Activated T-helper 9 cell treated with anti-CD3 and anti-CD28 coated beads, Interleukin-2, amount 50 U/mL, for 16 hours (primary cell): ENCODE measurements around the gene NRG4.
"Not testable (repeated sequence)": the region's sequence is repeated elsewhere in the genome, so short reads cannot be mapped to it uniquely, and the experiment has no call there.

ENCODE experiments used
- DNase-seq: peaks from one replicate; pipeline ENCODE4 v3.0.0-alpha.2; 2020; ENCODE audit warnings: low read depth

NRG4 gene

DNA sequence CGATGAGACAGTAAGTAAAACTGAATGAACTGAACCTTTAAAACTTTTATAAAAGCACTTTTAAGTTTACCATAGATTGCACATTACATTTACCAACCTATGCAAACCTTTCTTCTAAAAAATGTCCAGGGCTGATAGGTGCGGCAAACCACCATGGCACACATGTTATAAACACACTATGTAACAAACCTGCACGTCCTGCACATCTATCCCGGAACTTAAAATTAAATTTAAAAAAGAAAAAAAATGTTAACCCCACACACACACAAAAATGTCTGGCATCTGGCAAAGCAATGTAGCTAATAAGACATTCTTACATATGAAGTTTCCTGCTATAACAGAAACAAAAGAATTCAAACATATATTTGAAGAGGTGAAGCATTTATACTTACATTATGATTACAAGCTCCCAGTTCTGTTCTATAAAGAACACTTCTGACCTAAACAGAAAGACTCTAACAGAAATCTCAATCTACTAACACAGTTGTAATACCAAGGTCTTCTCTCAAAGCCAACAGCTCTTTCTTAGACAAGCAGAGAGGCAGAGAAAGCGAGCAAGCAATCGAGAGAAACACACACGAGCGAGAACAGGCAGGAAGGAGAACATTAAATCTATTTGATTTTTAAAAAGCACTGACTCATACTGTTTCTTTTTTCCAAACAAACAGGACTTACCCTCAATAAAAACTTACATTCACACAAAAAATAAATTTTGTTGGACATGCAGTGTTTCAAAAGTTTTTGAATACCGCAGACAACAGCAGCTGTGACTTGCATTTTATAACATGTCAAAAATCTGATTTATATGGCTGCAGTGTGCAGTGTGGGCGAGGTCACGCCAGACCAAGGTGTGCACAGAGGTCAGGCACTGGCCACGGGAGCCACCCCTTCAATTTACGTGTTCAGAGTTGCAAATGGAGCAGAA, at the start of gene NRG4:
Gene NRG4, minus strand, starts transcription at position 798 of the 925 bp plus-strand sequence. CDS start 1,194 bp downstream, outside the sequence.
- DNase-seq = no peak

GRCh38 chr15:76061700-76062099, 49.5 kb upstream of the NRG4 start:
- no peak for DNase-seq

DNA sequence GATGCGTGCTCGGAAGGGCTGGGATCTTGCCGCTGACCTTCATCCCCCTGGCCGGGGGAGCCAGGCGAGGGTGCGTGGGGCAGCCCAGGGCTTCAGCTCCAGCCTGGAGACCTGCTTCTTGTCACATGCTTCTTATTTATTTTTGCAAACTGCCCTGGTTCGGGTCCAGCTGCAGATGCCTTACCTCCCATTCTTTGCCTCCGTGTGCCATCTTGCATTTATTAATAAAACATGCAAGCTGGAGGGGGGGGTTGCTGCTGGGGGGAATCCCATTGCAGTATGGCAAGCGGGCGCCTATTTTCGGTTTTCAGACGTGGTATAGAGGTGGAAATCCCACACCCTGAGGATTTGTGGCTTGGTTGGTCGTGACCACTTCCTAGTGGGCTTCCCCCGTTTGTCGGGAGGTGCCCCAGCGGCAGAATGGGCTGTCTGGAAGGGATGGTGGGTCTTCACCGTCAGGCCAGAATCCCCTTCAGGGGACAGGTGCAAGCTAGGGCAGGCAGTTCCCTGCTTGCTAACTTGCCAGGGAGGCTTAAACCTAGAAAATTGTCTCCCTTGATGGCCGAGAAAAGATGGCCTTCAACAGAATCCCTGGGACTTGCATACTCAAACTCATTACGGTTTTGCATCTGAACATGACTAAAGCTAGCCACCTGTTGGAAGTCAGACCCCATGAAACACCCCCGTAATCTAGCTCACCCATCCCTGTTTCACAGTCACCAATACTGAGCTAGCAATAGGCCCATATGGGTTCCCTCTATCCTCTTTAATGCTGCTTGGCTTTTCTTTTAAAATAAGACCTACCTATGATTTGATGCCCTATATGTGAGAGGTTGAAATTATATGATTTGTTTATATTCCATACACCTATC, 48.1 kb upstream of the NRG4 start:
- DNase-seq = peak; percentile 16

DNA sequence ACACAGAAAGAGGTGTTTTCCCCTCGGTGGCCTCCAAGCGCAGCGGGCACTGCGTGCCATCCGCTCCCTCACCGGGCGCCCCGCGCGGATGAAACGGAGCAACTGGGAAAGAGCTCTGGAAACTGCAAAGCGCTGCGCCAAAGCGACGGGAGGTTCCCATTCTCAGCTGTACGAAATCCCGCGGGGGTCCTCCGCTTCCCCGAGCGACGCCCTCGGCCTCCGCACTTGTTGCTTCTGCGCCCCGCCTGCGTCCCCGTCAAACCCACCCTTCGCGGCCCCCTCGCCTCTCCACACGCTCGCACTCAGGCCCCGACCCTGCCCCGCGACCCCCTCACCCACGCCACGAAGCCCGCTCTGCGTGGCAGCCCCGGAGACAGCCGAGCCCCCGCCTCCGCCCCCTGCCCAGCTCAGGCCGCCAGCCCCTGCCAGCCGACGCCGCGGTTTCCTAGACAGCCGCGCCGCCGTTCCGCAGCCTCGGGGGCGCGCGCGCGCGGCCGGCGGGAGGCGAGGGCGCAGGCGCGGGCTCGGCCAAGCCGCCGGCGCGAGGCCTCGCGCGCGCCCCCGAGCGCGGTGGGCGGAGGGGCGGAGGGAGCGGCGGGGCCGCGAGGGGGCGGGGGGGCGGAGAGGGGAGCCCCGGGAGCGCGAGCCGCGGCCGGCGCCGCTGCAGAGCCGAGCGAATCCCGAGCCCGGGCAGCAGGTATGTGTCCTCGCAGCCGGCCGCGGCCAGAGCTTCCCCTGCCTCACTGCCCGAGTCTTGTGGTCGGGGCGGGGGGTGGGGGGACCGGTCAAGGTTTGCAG, 47.3 kb upstream of the NRG4 start, which contains the start of gene TMEM266:
Gene TMEM266, plus strand, starts transcription at position 666 of the 798 bp plus-strand sequence. CDS start 74,279 bp downstream, outside the sequence.
- no peak for DNase-seq

- no peak for DNase-seq
Measured at GRCh38 chr15:76058714-76059319, 46.6 kb upstream of the NRG4 start.

DNA sequence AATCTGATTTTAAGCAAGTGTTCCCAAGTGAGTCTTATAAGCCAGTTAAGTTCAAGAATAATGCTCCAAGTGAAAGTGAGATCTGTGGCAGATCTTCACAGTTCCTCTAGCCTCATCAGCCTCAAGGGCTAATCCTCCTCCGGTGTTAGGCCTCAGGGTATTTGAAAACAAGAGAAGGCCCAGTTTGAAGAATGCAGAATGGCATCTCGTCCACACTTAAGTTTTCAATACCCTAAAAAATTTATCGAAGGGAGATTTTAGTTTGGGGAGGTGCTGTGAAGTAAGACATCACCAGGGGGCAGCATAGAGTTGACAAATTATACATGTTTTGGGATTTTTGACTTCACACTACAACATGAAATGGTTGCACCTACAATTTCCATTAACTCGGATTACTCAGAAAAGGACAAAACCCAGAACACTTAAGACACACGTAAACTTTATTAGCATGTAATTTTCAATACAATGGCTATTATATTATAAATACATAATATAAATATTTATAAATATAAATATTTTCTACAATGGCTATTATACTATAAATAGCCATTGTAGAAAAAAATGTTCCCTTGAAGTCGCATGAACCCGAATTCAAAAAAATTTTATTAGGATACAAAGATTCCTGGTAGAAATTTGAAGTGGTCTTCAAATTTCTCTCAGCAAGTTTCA, 45.2 kb upstream of the NRG4 start:
- no peak for DNase-seq

DNA sequence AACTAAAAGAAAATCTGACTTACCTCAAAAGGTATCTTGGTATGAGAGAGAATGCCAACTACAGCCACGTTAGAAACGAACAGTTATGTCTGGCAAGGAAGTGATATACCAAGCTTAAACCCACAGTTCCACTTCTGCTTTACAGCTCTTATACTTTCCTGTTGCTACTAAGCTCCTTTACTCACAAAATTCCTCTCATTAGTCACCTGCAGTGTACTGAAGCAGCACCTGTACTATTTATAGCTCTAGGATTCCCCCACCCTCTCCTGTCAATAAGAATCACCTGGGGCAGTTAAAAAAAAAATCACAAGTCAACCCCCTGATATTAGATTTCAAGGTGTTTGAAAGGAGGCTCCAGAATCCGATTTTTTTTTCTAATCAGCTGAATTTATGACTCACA, 44.7 kb upstream of the NRG4 start:
- DNase-seq = no peak

GRCh38 chr15:76054201-76054600, 42.0 kb upstream of the NRG4 start:
- DNase-seq = not testable (repeated sequence)

DNA sequence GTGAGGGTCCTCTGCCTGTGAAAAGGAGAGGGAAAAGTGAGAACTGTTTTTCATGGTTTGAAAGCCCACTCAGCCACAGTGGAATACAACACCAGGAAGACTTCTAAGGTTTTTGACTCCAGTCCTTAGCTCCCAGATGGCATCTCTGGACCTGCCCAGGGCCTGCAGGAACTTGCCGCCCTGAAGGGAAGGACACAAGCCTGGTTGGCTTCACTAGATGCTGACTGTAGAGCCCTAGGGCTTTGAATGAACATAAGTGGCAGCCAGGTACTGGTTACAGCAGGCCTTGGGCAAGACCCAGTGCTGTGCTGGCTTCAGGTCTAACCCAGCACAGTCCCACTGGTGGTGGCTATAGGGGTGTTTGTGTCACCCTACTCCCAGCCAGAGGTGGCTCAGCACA, 26.3 kb upstream of the NRG4 start:
- no peak for DNase-seq

- DNase-seq = no peak
Measured at GRCh38 chr15:76035593-76035992, 23.4 kb upstream of the NRG4 start.

GRCh38 chr15:76034111-76034510, 21.9 kb upstream of the NRG4 start:
- no peak for DNase-seq

GRCh38 chr15:76033438-76033837, 21.2 kb upstream of the NRG4 start:
- DNase-seq = no peak

DNA sequence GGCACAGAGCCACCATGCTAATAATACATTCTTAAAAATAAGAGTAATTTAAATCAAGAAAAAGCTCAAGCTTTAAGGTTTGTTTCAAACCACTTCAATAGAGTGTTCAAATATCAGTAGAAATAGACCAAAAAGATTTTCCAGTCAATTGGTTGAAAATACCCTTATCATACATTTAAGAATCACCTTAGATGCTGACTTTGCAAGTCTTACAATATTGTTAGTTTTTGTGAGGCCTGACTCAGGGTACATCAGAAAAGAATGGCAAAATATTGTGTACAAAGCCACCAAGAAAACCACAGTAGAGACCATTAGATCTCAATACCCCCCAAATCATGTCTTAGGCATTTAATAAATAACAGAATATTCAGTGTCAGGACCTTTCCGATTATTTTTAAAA, 19.8 kb upstream of the NRG4 start:
- no peak for DNase-seq

DNA sequence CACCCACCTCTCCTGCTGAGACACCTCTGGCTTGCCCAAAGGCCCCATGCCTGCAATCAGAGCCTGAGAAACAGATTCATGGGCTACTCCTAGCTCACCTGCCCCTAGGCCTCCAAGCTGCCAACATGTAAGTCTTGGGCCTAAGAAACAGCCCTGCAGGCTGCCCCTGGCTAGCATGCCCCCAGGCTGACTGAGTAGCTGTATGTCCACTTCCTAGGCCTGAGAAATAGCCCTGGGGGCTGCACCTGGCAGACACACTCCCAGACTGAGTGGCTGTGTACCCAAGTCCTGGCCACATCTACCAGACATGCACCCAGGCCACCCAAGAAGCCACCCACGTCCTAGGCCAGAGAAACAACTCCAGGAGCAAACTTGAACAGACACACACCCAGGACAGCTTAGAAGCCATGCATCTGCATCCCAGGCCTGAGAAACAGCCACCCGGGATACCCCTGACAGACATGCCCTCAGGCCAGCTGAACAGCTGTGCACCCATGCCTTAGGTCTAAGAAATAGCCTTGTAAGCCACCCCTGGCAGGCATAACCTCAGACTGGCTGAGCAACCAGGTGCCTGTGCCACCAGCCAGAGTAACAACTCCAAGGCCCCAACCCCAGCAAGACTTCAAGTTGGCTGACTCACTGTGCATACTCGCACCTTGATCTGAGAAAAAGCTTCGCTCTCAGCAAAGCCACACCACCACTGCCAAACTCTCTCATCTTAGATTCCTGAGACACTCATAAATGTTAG, 12.0 kb upstream of the NRG4 start:
- DNase-seq = no peak

- DNase-seq = not testable (repeated sequence)
Measured at GRCh38 chr15:76013470-76013869, 1.2 kb upstream of the NRG4 start.

DNA sequence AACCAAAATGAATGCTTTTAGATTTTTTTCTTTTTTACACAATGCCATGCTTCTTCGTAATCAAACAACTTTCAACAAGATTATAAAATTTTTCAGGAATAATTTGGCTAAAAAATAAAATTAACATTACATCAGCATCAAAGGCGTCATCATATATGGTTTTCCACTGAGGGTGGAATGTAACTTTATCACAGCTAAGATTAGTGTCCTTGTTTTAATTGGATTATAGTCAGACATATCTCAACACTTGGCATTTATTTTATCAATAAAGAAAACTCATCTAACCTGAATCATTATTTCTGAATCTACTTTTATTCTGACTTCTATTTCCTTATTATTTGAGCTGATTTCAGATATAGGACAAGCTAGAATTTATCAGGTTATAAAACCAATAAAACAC, 1.6 kb downstream of the NRG4 start:
- DNase-seq = no peak

DNA sequence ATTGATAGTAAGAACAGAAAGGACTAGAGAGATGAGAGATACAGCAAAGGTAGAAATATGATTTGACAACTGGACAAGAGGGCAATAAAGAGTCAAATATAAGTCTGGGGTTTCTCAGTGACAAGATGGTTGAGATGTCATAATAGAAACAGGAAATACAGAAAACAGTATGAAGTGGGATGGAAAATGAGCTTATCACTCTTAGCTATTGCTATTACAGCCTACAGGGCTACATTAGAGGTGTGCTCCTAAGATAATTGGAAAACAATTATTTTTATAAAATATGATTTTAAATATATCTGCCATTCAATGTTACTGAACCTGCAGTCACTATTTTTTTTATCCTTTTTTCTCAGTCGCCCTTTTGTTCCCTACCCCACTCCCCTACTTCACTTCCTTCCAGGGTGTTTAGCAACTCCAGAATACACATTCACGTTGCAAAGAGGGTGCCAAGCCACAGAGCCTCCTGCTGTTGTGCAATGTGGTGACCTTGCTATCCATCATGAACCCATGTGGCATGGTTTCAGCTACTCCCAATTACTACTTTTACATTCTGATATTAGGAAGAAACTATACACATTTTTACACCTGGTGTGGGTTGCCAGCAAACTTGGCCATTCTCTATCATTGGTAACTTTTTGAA, 6.0 kb downstream of the NRG4 start:
- DNase-seq = no peak

DNA sequence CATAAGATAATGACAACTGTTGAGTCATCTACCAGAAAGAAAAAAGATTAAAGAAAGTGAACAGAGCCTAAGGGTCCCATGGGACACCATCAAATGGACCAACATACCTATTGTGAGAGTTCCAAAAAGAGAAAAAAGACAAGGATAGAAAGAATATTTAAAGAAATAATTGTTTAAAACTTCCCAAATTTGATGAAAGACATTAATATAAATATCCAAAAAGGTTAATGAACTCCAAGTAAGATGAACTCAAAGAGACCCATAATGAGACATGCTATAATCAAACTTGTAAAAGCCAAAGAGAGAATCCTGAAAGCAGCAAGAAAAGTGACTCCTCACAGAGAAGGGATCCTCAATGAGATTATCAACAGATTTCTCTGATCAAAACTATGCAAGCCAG, 8.9 kb downstream of the NRG4 start:
- no peak for DNase-seq

- DNase-seq = no peak
Measured at GRCh38 chr15:75995611-75996010, 16.6 kb downstream of the NRG4 start.

DNA sequence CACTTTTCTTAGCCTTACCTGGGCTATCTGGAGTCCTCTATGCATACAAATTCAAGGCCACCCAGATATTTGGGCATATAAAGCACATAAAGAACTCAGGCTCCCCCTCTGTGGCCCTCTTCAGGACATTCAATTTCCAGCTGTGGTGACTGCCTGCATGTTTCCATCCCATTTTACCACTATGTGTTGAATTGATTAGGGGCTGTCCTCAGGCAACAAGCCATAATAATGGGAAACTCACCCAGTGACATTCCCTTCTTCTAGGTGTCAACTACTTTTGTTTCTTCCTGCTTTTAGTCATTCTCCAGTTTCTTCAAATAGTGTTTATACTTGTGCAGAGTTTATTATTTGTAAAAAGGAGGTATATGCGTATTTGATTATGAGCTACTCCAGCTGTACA, 18.0 kb downstream of the NRG4 start:
- no peak for DNase-seq
